Suprapubic skin (tissue), 3 donors: ENCODE data around the gene IFT27.

ENCODE experiments used
- POLR2A ChIP-seq, 2 donors: fragments of 450-650 bp; IDR thresholded peaks; one replicate each; pipeline ENCODE4 v1.6.1; 2017; ENCODE audit warnings: antibody characterized with exemption in 2 of 2, mild to moderate bottlenecking in 2 of 2, moderate library complexity in 2 of 2
- TF ChIP-seq, protein P1 (sequence below), 2 donors: fragments of 200-600 bp in 1 of 2; fragments of 450-650 bp in 1 of 2; sonication (generic) in 1 of 2; IDR thresholded peaks; one replicate each; pipeline ENCODE4 v1.5.1; 2016 to 2019; ENCODE audit warnings: antibody characterized with exemption in 2 of 2, mild to moderate bottlenecking in 1 of 2, moderate library complexity in 1 of 2

GRCh38 chr22:36756746-36757655 is 18.9 kb downstream of the IFT27 start:
- TF ChIP-seq, protein P1, sequence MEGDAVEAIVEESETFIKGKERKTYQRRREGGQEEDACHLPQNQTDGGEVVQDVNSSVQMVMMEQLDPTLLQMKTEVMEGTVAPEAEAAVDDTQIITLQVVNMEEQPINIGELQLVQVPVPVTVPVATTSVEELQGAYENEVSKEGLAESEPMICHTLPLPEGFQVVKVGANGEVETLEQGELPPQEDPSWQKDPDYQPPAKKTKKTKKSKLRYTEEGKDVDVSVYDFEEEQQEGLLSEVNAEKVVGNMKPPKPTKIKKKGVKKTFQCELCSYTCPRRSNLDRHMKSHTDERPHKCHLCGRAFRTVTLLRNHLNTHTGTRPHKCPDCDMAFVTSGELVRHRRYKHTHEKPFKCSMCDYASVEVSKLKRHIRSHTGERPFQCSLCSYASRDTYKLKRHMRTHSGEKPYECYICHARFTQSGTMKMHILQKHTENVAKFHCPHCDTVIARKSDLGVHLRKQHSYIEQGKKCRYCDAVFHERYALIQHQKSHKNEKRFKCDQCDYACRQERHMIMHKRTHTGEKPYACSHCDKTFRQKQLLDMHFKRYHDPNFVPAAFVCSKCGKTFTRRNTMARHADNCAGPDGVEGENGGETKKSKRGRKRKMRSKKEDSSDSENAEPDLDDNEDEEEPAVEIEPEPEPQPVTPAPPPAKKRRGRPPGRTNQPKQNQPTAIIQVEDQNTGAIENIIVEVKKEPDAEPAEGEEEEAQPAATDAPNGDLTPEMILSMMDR (IDR thresholded peaks at IDR 0.05), result no peak
- no peak for TF ChIP-seq POLR2A (IDR thresholded peaks at IDR 0.05)
